Activated CD8-positive, alpha-beta T cell treated with anti-CD3 and anti-CD28 coated beads, Interleukin-2, amount 10 ng/mL, durations not matched to agents 7 days and 5 days (primary cell): Measurements from ENCODE around the gene SLC26A11. TPM values are rescaled to one million over a fixed set of nuclear protein-coding genes. Genes with fewer than 3 reads are reported as not detected.
"Not testable (repeated sequence)": the region's sequence is repeated elsewhere in the genome, so short reads cannot be mapped to it uniquely, and the experiment has no call there.

ENCODE experiments used
- ATAC-seq: fragments of 150-1000 bp; cut with Tn5 transposase; one replicate; pipeline ENCODE4 v1.10.0; 2021; ENCODE audit warnings: moderate library complexity
- CTCF ChIA-PET: fragments of 350-600 bp; sonication (Branson Sonifier 250); formaldehyde crosslinking; loops from one replicate; lab custom pipeline; 2021; ENCODE audit warnings: antibody characterized with exemption; lab: Charles Lee
- POLR2A ChIA-PET: fragments of 350-600 bp; sonication (Branson Sonifier 250); formaldehyde crosslinking; loops from one replicate; lab custom pipeline; 2021; ENCODE audit warnings: antibody characterized with exemption; lab: Charles Lee
- DNase-seq: peaks from one replicate; pipeline ENCODE4 v3.0.0-alpha.2; 2020
- H3K27ac Mint-ChIP-seq: one replicate; pipeline ENCODE4 v1.8.0; 2021; ENCODE audit warnings: mild to moderate bottlenecking, mixed read lengths
- H3K27me3 Mint-ChIP-seq: one replicate; pipeline ENCODE4 v1.8.0; 2021; ENCODE audit warnings: low read depth, mixed read lengths
- H3K36me3 Mint-ChIP-seq: one replicate; pipeline ENCODE4 v1.8.0; 2021; ENCODE audit warnings: low read depth, mixed read lengths
- H3K4me1 Mint-ChIP-seq: one replicate; pipeline ENCODE4 v1.8.0; 2021; ENCODE audit warnings: low read depth, mixed read lengths
- H3K4me3 Mint-ChIP-seq: one replicate; pipeline ENCODE4 v1.8.0; 2021; ENCODE audit warnings: mild to moderate bottlenecking, mixed read lengths
- H3K9me3 Mint-ChIP-seq: one replicate; pipeline ENCODE4 v1.8.0; 2022; ENCODE audit warnings: mixed read lengths; ENCODE audit not compliant: insufficient read depth
- total RNA-seq, 2 experiments: library from RNA; stranded (reverse); gene quantifications; one replicate each; pipeline ENCODE4 v1.2.3, GENCODE V29; 2021

SLC26A11 gene
- total RNA-seq, 2 experiments from 2014 or later, result 1.4 to 1.6 TPM

DNA sequence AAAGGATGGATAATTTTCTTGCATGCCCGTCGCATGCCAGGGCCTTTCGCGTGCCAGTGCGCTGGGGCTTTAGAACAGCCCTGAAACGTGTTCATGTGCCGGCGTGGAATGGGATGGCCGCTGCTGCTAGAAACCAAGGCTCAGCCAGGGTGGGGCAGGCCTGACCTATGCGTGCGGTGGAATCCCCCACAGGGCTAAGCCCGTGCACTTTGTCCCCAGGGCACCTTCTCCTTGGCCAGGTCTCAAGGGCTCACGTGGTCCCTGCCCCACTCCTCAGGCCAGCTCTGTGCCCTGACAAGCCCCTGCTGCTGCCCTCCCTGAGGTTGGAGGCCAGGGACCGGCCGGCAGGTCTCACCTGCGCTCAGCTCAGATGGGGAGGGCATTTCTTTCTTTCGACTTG lies 27.3 kb downstream of the SLC26A11 start:
- Mint-ChIP-seq H3K4me1 (peaks cover 2% of the 10 kb centered on the region), H3K36me3 (no peaks in the 10 kb centered on the region), H3K27me3 (no peaks in the 10 kb centered on the region), H3K9me3 (no peaks in the 10 kb centered on the region), H3K4me3 (no peak overlapping the region), H3K27ac (no peak overlapping the region)
- ATAC-seq (no peak), DNase-seq (no peak)
- ChIA-PET POLR2A (no interaction called here), CTCF (no interaction called here)

- Mint-ChIP-seq H3K4me3 (no peak overlapping the region), H3K36me3 (no peaks in the 10 kb centered on the region), H3K9me3 (no peaks in the 10 kb centered on the region), H3K27me3 (no peaks in the 10 kb centered on the region), H3K4me1 (peaks cover 9% of the 10 kb centered on the region), H3K27ac (no peak overlapping the region)
- CTCF ChIA-PET, result no interaction called here
- POLR2A ChIA-PET, result no interaction called here
- no peak for ATAC-seq
- DNase-seq, result no peak
Observed at GRCh38 chr17:80248001-80248893, 28.0 kb downstream of the SLC26A11 start.

DNA sequence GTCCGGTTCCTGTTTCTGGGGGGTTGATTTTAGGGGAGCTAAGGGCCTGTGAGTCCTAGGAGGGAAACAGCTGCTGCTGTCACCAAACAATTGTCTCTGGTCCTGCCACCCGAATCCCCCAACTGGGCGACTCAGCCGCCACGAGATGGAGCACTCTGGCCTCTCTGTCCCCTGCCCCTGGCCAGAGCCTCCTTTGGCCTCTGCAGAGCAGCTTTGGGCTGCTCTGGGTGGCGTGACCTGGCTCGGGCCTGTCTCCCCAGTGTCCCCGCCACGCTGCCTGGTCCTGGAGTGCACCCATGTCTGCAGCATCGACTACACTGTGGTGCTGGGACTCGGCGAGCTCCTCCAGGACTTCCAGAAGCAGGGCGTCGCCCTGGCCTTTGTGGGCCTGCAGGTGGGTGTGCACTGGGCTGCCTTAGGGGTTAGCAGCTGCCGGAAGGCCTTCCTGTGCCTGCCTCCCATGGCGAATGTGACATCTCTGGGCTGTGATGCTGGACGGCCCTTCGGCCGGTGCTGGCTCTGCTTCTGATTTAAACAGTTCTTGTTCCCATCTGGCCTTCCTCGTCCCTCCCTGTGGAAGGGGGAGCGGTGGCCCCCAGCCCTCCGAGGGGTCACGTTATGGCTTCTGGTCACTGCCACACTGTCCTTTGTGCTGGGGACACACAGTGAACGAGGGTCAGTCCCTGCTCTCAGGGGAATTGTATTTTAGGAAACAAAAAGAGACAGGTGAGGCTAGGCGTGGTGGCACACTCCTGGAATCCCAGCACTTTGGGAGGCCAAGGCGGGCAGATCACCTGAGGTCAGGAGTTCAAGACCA lies 28.9 kb downstream of the SLC26A11 start:
- ChIA-PET POLR2A (interaction anchor here (0.5 kb wide), 1 partner anchor 56 kb away, joined by 5 read pairs; no protein-coding TSS in a partner anchor), CTCF (no interaction called here)
- H3K9me3 Mint-ChIP-seq, result no peaks in the 10 kb centered on the region
- H3K27ac Mint-ChIP-seq, result no peak overlapping the region
- H3K27me3 Mint-ChIP-seq, result no peaks in the 10 kb centered on the region
- no peak overlapping the region for H3K4me3 Mint-ChIP-seq
- peaks cover 17% of the 10 kb centered on the region for H3K4me1 Mint-ChIP-seq
- ATAC-seq (no peak), DNase-seq (no peak)
- H3K36me3 Mint-ChIP-seq, result no peaks in the 10 kb centered on the region

- CTCF ChIA-PET, result interaction anchor here (0.6 to 3.1 kb wide), 7 partner anchors 13 to 169 kb away, joined by 3 to 17 read pairs (median 4); no protein-coding TSS in a partner anchor
- ATAC-seq, result no peak
Observed at GRCh38 chr17:80251966-80252365, 31.7 kb downstream of the SLC26A11 start.

DNA sequence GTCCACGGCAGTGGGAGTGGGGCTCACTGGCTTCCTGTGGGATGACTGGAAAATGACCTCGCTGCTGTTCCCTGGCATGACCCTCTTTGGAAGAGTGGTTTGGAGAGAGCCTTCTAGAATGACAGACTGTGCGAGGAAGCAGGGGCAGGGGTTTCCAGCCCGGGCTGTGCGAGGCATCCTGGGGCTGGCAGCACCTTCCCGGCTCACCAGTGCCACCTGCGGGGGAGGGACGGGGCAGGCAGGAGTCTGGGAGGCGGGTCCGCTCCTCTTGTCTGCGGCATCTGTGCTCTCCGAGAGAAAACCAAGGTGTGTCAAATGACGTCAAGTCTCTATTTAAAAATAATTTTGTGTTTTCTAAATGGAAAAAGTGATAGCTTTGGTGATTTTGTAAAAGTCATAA lies 32.6 kb downstream of the SLC26A11 start:
- POLR2A ChIA-PET, result interaction anchor here (2.4 to 6.3 kb wide), 2 partner anchors 12 to 33 kb away, joined by 6 to 38 read pairs; partner anchors contain the start of gene SGSH
- CTCF ChIA-PET, result interaction anchor here (0.7 to 3.1 kb wide), 5 partner anchors 12 to 57 kb away, joined by 3 to 17 read pairs (median 4); no protein-coding TSS in a partner anchor

More at GRCh38 chr17:80251966-80252365, 31.7 kb downstream of the SLC26A11 start:
- Mint-ChIP-seq H3K36me3 (no peaks in the 10 kb centered on the region), H3K4me1 (peaks cover 31% of the 10 kb centered on the region), H3K27ac (no peak overlapping the region), H3K4me3 (no peak overlapping the region), H3K27me3 (no peaks in the 10 kb centered on the region), H3K9me3 (no peaks in the 10 kb centered on the region)
- POLR2A ChIA-PET, result interaction anchor here (0.9 to 6.3 kb wide), 2 partner anchors 13 to 106 kb away, joined by 3 to 38 read pairs; no protein-coding TSS in a partner anchor
- DNase-seq, result no peak

DNA sequence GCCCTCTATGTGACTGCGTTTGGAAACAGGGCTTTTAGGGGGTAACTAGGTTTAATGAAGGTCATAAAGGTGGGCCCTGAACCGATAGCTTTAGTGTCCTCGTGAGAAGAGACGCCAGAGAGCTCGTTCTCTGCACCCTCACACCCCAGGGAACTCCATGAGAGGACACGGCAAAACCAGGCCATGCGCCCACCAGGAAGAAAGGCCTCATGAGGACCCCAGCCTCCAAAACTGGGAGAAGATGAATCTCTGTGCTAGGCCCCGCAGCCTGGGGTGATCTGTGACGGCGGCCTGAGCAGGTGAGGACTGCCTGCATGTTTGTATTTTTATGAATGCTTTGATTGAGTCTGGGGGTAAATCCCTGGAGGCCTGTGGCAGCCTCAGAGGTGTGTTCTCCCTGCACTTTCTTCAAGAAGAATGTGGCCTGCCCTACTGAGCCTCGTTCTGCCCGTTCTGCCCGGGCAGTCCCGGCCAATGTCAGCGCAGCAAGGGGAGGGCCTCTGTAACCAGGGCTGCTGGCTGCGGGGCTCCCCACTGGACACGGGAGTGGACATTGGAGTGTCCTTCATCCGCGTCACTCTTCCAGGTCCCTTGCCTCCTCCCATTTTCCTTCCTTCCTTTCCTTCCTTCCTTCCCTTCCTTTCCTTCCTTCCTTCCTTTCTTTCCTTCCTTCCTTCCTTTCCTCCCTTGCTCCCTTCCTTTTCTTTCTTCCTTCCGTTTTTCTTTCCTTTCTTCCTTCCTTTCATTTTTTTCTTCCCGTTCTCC lies 33.6 kb downstream of the SLC26A11 start:
- H3K4me3 Mint-ChIP-seq, result no peak overlapping the region

More for the DNA sequence above, 32.6 kb downstream of the SLC26A11 start:
- H3K27me3 Mint-ChIP-seq, result no peaks in the 10 kb centered on the region
- peak overlapping the region; percentile 25 for H3K27ac Mint-ChIP-seq
- H3K36me3 Mint-ChIP-seq, result no peaks in the 10 kb centered on the region
- no peaks in the 10 kb centered on the region for H3K9me3 Mint-ChIP-seq
- H3K4me1 Mint-ChIP-seq, result peaks cover 36% of the 10 kb centered on the region
- DNase-seq (peak; percentile 88), ATAC-seq (peak; percentile 85)
- no peak overlapping the region for H3K4me3 Mint-ChIP-seq

DNA sequence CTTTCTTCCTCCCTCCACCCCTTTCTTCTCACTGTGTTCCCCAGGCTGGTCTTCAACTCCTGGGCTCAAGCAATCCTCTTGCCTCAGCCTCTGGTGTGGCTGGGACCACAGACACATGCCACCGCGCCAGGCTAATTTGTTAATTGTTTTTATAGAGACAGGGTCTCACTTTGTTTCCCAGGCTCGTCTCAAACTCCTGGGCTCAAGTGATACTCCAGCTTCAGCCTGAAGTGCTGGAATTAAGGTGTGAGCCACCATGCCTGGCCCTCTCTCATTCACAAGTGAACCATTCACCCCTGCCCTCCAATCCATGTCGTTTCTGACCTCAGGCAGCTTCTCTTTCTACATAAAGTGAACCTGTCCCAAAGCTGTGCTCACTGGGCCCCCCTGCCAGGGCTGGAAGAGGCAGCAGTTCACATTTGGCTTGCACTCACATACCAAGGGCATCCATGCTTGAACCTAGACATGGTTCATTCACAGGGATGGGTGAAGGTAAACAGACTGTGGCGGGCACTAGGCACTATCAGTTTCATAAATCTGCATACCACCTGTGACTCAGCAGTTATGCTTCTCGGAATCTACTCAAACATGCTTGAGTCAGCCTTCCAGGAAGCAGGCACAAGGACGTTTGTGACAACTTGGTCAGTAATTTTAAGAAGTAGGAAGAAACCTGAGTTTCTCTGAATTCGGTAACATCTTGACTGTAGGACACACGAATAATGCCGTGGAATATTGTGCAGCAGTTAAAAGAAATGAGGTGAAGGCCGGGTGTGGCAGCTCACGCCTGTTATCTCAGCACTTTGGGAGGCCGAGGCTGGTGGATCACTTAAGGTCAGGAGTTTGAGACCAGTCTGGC lies 34.4 kb downstream of the SLC26A11 start:
- POLR2A ChIA-PET, result interaction anchor here (0.6 to 6.3 kb wide), 3 partner anchors 10 to 35 kb away, joined by 4 to 38 read pairs (median 6); partner anchors contain the start of gene SGSH
- Mint-ChIP-seq H3K4me1 (peaks cover 52% of the 10 kb centered on the region), H3K9me3 (no peaks in the 10 kb centered on the region), H3K27me3 (no peaks in the 10 kb centered on the region), H3K27ac (peak overlapping the region; percentile 85), H3K36me3 (no peaks in the 10 kb centered on the region), H3K4me3 (peak overlapping the region; percentile 43)
- DNase-seq (peak; percentile 77), ATAC-seq (peak; percentile 64)
- CTCF ChIA-PET, result interaction anchor here (1.0 to 2.4 kb wide), 3 partner anchors 10 to 153 kb away, joined by 3 to 8 read pairs (median 5); partner anchors contain the start of gene GAA

More for the DNA sequence above, 33.6 kb downstream of the SLC26A11 start:
- Mint-ChIP-seq H3K9me3 (no peaks in the 10 kb centered on the region), H3K4me1 (peaks cover 46% of the 10 kb centered on the region), H3K36me3 (no peaks in the 10 kb centered on the region), H3K27ac (peak overlapping the region; percentile 85), H3K27me3 (no peaks in the 10 kb centered on the region)
- CTCF ChIA-PET, result interaction anchor here (0.7 to 3.1 kb wide), 5 partner anchors 11 to 58 kb away, joined by 3 to 17 read pairs (median 4); no protein-coding TSS in a partner anchor
- POLR2A ChIA-PET, result interaction anchor here (0.6 to 6.3 kb wide), 3 partner anchors 11 to 34 kb away, joined by 3 to 38 read pairs (median 6); partner anchors contain the start of gene SGSH
- ATAC-seq (no peak), DNase-seq (no peak)

DNA sequence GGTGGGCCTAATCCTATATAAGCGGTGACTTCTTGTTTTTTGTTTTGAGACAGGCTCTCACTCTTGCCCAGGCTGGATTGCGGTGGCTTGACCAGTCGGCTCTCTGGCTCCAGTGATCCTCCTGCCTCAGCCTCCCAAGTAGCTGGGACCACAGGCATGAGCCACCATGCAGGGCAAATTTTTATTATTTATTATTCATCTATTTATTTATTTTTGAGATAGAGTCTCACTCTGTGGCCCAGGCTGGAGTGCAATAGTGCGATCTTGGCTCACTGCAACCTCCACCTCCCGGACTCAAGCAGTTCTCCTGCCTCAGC lies 35.8 kb downstream of the SLC26A11 start:
- H3K9me3 Mint-ChIP-seq, result no peaks in the 10 kb centered on the region
- no peaks in the 10 kb centered on the region for H3K27me3 Mint-ChIP-seq
- peaks cover 55% of the 10 kb centered on the region for H3K4me1 Mint-ChIP-seq
- ChIA-PET POLR2A (interaction anchor here (6.3 kb wide), 1 partner anchor 9 kb away, joined by 38 read pairs; no protein-coding TSS in a partner anchor), CTCF (interaction anchor here (2.4 kb wide), 1 partner anchor 60 kb away, joined by 8 read pairs; no protein-coding TSS in a partner anchor)
- no peak overlapping the region for H3K27ac Mint-ChIP-seq
- DNase-seq (no peak), ATAC-seq (no peak)
- no peak overlapping the region for H3K4me3 Mint-ChIP-seq
- H3K36me3 Mint-ChIP-seq, result no peaks in the 10 kb centered on the region

- Mint-ChIP-seq H3K4me1 (peaks cover 65% of the 10 kb centered on the region), H3K27me3 (no peaks in the 10 kb centered on the region), H3K9me3 (no peaks in the 10 kb centered on the region), H3K4me3 (no peak overlapping the region), H3K36me3 (no peaks in the 10 kb centered on the region), H3K27ac (no peak overlapping the region)
- DNase-seq (no peak), ATAC-seq (no peak)
- CTCF ChIA-PET, result interaction anchor here (1.4 kb wide), 1 partner anchor 61 kb away, joined by 4 read pairs; no protein-coding TSS in a partner anchor
- POLR2A ChIA-PET, result no interaction called here
Observed at GRCh38 chr17:80257716-80258213, 37.5 kb downstream of the SLC26A11 start.

DNA sequence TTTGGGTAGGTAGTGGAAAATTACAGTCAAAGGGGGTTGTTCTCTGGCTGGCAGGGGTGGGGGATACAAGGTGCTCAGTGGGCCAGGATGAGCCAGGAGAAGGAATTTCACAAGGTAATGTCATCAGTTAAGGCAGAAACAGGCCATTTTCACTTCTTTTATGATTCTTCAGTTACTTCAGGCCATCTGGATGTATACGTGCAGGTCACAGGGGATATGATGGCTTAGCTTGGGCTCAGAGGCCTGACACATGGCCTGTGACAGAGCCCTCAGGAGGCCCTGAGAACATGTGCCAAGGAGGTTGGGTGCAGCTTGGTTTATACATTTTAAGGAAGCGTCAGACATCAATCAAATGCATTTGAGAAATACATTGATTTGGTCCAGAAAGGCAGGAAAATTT lies 38.1 kb downstream of the SLC26A11 start:
- DNase-seq, H3K36me3 Mint-ChIP-seq, H3K9me3 Mint-ChIP-seq, ATAC-seq, H3K4me3 Mint-ChIP-seq, H3K27me3 Mint-ChIP-seq: not testable (repeated sequence)
- peaks cover 65% of the 10 kb centered on the region for H3K4me1 Mint-ChIP-seq
- ChIA-PET POLR2A (interaction anchor here (1.3 kb wide), 1 partner anchor 112 kb away, joined by 3 read pairs; no protein-coding TSS in a partner anchor), CTCF (interaction anchor here (1.4 kb wide), 1 partner anchor 61 kb away, joined by 4 read pairs; no protein-coding TSS in a partner anchor)
- H3K27ac Mint-ChIP-seq, result peak overlapping the region; percentile 96
